HG03196 (cell line): Measurements from ENCODE around the gene CTTN.
"Not testable (repeated sequence)": the region's sequence is repeated elsewhere in the genome, so short reads cannot be mapped to it uniquely, and the experiment has no call there.

ENCODE experiments used
- ATAC-seq: cut with Tn5 transposase; IDR thresholded peaks from one replicate; pipeline ENCODE4 v1.9.1; 2021; ENCODE audit not compliant: unreplicated experiment

The CTTN gene

DNA sequence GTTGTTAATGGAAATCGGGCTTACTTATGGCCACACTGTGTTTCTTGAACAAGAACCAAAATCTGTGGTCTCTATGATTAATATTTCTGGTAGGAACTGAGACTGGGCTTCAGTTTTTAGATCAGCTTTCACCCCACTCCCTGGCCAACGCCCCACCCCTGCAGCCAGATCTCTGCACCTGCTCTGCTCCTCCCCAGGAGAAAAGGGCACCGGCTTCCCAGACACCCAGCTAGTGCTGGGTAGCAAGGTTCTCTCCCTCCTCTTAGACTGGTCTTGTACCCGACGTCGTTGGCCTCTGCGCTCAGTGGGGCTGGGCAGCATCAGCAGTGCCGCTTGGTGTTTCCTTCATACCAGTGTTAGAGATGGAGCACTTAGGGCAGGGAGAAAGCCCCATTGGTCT is 17.0 kb upstream of the CTTN start:
- no peak for ATAC-seq

DNA sequence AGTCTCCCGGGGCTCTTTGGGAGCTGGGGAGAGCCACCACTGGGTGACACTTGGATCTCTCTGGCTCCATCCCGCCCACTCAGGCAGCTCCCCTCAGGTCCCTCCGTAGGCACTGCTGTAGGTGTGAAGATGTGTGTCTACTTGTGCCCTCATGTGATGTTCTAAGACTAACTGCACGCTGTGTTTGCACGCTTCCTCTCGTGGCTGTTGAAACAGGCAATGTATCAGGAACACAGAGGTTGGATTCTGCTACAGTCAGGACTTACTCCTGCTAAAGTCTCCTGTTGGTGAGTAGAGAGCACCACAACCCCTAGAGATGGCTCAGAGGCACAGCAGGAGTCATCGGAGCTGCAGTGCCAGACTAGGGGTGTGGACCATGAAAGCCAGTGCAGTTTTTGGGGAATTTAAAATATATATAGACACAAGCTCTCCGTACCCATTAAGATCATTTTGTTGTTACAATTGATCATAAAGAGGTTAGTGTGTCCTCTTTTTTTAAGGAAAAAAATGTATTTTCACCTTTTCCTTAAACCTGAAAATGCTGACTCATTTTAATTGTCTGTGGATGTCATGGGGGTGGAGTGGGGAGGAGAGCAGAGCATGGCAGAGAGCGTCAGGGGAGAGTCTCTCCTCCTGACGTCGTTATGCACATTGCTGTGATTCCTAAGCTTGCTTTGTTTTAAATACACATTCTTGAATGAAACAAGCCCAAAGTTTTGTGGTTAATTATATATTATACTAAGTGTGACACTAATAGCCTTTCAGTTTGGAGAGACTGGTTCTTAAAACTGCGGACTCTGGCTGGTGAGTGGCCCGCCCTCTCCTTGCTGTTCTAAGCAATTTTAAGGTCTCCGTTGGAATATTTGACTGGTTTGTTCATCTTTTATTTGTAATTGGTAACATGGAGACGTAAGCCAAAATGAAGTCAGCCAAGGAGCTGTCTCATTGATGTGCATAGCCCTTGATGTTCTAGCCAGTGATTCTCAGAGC is 16.2 kb upstream of the CTTN start:
- ATAC-seq: no peak

DNA sequence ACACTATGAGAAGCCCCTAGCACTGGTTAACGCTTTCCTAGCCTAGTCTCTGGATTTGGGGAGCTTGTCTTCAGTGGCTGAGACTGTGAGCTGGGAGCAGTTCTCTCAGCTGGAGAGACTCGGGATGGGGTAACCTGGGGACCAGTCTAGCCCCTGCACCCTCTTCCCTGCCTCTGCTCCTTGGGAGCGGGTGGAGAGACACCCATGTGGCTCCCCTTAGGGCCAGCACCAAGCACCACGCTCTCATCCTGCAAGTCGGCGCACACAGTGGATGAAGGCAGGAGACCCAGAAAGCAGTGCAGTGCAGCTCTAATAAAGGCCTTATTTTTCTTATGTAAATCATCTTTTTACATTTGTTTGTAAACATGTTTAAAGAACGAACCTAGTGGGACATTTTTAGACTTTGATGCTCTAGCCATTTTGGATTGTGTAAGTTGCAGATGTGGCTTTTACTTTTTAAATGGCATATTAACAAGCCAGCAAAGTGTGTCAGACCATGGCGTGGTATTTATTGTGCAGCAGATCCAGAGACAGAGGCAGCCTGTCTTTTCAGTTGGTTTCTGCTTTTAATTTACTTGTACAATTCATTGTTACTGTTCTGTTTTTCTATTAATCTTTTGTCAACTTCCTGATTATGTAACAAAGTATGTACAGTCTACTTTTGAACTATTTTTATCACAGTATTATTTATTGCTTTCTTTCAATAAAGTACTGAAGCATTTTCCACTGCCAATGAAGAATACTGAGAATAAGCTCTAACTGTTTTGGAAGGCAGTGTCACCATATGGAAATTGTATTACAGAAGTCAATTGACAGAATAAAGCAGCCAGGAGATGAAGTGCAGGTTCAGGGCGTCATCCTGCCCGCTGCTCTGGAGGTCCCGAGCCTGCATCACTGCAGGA is 14.4 kb upstream of the CTTN start:
- ATAC-seq: no peak

DNA sequence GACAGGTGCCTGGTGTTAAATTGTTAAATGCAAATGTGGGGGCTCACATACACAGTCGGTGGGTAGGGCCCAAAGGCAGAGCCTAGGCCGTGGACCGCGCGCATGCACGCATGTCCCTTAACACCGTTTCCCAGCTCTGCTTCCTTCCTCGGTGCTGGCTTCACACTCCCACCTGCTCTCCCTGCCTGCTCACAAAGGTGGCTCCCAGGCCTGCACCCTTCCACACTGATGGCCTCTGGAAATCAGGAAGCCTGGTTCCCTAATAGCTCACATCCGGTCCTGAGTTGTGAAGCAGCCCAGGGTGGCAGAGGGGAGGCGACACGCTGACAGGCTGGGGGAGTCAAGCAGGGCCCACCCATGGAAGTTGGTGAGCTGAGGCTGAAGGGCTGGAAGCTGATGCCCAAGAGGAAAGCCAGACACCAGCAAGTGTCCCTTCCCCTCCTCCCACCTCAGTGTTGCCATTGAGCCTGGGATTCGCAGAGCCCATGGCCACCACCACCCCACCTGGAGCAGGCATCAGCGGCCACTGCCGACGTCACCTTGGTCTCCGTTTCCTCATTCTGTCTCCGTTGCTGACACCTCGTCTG is 13.7 kb upstream of the CTTN start:
- no peak for ATAC-seq

DNA sequence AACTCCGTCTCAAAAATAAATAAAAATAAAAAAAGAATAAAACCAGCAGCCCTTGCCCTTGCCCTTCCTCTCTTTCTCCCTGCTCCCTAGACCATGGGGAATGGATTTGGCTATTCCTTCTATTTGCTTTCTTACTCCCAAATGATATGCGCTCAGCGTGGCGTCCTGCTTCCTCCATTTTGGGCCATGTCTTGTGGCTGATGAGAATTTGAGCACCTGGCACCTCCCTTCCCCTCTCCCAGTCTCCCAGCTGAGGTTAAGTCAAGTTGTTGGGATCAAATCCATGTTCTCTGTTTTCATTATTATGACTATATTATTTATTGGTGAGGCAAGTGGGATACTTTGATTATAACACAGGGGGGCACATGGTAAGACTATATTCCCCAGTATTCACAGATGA is 10.8 kb upstream of the CTTN start:
- no peak for ATAC-seq

DNA sequence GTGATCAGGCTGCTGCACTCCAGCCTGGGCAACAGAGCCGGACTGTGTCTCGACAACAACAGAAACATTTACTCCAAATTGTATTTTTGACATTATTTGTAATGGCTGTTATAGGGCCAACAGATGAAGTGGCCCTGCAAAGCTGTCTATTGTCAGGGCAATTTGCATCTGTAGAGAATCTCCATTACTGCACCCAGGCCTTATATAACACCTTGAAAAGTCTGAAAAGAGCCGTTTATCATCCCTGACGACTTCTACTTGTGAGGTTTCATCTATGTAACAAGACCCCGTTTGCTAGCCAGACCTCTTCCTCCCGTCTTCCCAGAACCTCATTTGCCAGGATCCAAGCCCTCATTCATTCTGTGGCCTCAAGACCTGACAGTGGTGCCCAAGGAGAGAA is 9.1 kb upstream of the CTTN start:
- no peak for ATAC-seq

DNA sequence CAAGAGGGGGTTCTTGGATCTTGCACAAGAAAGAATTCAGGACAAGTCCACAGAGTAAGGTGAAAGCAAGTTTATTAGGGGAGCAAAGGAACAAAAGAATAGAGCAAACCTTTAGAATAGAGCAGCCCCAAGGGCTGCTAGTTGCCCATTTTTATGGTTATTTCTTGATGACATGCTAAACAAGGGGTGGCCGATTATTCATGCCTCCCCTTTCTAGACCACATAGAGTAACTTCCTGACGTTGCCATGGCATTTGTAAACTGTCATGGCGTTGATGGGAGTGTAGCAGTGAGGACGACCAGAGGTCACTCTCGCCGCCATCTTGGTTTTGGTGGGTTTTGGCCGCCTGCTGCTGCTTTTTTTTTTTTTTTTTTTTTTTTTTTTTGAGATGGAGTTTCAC is 7.4 kb upstream of the CTTN start:
- not testable (repeated sequence) for ATAC-seq

DNA sequence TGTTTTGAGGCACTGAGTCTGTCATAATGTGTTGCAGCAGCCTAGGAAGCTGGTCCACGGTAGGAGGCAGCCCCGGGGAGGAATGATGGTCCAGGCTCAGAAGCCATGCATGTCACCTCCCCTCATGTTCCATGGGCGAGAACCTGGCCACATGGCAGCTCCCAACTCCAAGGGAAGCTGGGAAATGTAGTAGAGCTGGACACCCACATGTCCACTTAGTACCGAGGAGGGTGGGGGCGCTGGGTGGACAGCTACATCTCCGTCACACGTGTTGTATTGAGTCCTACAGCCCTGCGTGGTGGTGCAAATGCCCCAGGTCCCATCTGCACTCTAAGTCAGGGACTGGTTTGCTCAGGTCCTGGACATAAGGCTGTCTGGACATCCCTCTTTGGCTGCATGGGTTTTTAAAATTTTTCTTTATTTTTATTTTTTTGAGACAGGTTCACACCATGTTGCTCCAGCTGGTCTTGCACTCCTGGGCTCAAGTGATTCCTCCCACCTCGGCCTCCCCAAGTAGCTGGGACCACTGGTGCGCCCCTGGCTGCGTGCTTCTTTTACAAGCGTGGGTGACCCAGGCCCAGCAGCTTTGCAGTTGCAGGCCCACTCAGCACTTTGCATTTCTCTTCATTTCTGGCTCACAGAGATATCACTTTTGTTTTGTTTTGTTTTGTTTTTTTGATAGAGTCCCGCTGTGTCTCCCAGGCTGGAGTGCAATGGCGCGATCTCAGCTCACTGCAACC is 3.9 kb upstream of the CTTN start:
- no peak for ATAC-seq

DNA sequence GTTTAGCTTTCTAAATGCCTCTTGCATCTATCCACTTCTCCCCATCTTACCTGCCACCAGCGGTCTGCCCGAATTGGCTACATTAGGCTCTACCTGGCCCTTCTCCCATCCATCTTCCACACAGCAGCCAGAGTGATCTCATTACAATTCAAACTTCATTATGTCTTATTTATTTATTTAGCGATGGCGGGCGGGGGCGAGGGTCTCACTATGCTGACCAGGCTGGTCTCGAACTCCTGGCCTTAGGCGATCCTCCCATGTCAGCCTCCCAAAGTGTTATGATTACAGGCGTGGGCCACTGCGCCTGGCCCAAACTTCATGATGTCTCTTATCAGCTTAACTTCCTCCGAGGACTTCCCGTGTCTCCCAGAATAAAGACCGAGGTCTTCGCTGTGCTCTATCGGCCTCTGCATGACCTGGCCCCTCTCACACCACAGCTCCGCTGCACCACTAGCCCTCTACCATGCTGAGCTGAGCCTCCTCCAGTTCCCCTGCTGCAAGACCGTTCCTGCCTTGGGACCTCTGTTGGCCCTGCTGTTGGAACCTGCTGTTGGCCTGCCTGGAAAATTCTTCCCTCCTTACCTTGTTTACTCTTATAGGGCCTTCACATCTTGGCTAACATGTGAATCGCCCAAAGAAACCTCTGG is 870 bp upstream of the CTTN start:
- no peak for ATAC-seq

DNA sequence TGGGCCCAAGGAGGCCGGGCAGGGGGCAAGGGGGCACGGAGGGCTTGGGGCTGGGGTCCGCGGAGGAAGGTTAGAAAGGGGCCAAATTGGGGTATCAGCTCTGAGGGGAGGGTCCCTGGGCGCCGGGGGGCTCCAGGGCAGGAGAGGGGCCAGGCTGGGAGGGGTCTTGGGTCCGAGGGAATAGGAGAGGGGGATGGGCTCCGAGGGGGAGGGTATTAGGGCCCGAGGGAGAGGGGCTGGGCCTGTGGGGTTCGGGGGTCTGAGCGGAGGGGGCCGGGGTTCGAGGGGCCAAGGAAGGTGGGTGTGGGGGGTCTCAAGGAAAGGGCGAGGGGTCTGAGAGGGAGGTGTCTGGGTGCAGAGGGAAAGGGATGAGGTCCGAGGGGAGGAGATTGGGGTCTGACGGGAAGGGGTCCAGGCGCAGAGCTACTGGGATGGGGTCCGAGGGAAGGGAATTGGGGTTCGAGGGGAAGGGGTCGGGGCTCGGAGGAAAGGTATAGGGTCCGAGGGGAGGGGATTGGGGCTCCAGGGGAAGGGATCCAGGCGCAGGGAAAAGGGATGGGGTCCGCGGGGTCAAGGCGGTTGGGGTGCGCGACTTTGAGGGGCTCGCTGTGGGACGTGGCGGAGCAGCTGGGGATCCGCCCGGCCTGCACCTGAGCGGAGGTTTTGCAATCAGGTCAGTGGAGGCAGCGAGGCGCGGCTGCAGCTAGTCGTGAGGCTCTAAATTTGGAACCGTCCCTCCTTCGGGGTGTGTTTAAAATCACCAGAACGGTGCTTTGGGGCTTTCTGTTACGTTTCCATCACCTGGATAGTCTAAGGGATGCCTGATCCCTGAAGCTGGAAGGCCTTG is 728 bp downstream of the CTTN start:
- no peak for ATAC-seq

DNA sequence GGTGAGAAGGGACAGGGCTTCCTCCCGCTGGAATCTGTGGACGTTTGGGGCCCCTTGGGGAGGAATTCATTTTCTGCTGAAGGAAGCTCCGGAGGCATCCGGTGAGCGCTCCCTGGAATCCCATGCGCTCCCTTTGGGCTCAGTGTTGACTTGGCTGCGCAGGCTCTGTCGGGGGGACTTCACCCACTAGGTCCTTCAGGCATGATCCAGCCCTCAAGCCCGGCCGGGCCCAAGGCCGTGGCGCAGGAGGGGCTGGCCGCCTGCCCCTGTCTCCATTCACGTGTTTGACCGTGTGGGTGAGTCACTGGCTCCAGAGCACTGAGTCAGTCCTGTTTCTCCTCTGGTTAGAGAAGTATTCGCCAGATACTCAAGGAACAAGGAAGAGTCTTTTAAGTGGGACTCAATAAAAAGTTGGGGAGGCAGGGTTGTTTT is 1.4 kb downstream of the CTTN start:
- no peak for ATAC-seq

DNA sequence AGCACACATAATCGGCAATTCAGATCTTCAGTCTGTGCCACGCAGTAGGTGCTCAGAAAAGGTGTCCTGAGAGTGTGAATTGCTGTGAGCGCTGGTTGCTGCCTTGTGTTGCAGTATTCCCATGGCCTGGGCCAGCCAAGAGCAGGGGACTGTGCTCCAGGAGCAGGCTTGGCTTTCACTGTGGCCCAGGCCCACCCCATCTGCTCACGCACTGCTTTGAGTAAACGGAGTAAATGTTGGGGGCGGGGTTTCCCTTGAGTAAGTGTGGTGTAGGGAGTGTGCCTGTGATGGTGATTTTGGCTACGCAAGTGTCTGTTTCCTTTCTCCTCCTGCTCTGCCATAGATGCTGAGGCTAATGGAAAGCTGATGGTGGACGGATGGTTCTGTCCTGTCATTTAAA is 2.3 kb downstream of the CTTN start:
- no peak for ATAC-seq

DNA sequence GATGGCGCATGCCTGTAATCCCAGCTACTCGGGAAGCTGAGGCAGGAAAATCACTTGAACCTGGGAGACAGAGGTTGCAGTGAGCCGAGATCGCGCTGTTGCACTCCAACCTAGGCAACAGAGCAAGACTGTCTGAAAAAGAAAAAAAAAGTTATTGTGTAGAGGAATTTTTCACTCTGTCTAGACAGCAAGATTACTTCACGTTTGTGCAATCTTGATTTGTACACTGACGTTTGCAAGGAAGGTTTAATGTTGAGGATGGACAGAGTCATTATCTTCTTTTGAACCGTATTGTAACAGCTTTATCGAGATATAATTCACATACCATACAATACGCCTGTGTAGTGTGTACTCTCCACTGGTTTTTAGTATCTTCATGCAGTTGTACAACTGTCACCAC is 3.7 kb downstream of the CTTN start:
- no peak for ATAC-seq

DNA sequence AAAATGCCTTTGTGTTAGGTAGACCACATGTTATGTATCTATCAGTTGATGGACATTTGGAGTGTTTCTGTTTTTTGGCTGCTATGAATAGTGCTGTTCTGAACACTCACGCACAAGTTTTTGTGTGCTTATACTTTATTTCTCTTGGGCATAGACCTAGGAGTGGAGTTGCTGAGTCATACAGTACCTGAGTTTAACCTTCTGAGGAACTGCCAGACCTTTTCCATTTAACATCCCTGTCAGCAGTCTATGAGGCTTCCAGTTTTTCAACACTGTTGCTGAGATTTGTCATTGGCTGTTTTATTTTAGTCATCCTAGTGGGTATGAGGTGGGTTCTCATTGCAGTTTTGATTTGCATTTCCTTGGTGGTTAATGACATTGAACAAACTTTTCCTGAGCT is 4.4 kb downstream of the CTTN start:
- ATAC-seq: no peak

DNA sequence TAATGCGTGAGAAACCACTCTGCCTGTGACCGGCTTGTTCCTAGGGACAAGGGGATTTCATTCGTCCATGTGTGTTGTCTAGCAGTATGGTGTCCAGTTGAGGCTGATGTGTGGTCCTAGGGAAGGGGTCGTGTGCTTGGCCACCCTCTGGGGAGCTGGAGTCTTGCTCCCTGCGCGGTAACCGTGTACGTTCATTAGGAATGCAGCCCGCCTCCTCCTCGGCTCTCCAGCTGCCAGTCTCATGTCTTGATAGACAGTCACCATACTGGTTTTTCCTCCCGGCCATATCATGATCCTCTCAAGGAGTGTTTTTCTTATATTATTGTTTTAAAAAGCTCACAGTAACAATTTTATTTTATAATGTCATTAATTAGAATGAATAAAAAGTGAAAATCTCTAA is 5.9 kb downstream of the CTTN start:
- ATAC-seq: no peak

DNA sequence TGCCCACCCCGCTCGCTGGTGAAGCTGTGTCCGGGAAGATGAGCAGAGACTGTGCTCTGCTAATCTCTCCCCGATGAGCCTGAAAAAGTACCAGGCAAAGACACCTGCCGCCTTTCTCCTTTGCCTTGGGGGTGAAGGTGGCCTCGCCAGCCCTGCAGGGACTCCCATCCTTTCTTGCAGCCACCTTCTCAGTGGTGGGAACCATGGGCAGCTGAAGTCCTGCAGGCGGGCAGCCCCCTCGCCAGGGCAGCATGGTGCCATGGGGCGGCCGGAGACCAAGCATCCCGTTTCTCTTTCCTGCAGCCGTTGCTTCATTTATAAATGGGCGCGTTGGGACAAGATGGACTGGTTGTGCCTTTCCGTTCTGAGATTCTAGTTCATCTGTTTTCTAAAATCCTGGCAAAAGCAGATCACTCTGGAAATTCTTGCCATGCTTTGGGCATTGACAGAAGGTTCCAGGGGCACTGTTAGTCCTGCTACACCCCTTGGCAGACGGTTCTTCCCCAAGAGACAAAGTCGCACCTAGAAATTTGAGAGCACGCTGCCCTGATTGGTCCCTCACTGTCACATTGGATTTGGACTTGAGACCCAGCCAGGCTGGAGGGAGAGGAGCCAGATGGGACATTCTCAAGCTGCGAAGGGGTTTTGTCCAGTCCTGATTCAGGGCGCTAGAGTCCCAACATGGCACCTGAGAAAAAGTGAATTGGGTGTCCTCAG is 7.5 kb downstream of the CTTN start:
- ATAC-seq: no peak

DNA sequence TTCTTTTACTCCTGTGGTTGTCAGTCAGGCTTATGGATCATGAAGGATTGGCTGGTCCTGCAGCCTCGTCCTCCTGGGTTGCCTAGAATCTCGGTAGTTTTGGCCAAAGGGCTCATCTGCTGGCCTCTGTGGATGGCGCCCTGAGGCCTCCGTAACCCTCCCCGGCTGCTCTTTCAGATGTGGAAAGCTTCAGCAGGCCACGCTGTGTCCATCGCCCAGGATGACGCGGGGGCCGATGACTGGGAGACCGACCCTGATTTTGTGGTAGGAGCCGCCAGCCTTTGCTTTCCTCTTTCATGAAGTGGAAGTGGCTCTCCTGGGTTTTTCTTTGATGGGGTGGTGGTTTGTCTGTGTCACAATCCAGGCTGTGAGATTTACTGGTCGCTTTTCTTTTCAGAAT is 8.8 kb downstream of the CTTN start:
- no peak for ATAC-seq

DNA sequence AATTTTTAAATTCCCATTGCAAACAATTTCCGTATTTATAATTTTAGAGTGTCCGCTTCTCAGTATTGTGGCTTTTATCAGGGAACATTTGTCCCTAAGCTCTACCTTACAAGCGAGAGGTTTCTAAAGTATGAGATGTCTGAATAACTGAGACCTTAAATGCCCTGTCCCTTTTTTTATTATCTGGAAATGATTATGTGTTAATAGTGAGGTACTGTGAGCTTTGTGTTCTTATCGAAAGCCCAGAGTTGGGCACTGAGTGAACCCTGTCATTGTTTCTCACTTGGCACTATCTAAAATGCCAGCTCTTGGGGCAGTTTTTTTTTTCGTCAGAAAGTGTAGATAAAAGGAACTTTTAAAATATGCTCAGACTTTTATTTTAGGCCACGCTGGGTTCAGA is 9.5 kb downstream of the CTTN start:
- ATAC-seq: no peak

DNA sequence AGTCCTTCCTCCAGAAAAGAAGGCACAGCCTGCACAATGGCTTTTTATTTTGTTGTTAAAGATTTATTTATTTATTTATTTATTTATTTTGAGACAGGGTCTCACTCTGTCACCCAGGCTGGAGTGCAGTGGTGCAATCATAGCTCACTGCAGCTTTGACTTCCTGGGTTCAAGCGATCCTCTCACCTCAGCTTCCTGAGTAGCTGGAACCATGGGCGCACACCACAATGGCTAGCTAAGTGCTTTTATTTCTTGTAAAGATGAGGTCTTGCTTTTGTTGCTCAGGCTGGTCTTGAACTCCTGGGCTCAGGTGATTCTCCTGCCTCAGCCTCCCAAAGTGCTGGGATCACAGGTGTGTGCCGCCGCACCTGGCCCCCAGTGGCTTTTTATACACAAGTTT is 10.0 kb downstream of the CTTN start:
- ATAC-seq: not testable (repeated sequence)
